ENCODE measurements around the gene SEMA4C. TPM values are rescaled to one million over a fixed set of nuclear protein-coding genes. Genes with fewer than 3 reads are reported as not detected.

SEMA4C gene
- total and polyA plus RNA-seq, 7 donors = 4.1 to 10.8 (median 9.5) TPM

DNA sequence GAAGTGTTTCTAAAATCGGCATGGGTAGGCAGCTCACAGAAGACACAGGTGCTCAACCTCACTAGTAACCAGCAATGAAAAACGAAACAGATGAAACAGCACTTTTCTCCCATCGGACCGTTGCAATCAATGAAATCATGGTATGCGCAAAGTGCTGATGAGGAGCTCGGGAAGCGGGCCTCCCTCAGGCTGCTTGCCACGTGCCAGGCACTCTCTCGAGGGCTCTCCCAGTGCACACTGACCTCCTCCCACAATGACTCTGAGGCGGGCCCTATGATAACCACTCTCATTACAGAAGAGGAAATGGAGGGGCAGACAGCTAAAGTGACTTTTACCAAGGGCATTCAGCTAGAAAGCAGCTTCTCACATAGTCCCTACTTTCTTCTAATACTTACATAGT is 22.3 kb downstream of the SEMA4C start:
- ATAC-seq = no peak
- DNase-seq = no peak
- Histone ChIP-seq H3K36me3 (ENCODE audit: insufficient read depth in 1 of 2, low read depth in 1 of 2) (peaks cover 2 to 62% of the 10 kb centered on the region in 2 donors), H3K27me3 (ENCODE audit: insufficient read depth in 3 of 3, low read length in 2 of 3) (no peaks in the 10 kb centered on the region), H3K4me3 (no peak overlapping the region), H3K9me3 (no peaks in the 10 kb centered on the region), H3K4me1 (peaks cover 14% of the 10 kb centered on the region), H3K27ac (no peak overlapping the region)
- intact Hi-C loops (cut with DNase I) = no loop called here
- TF ChIP-seq, protein P1, sequence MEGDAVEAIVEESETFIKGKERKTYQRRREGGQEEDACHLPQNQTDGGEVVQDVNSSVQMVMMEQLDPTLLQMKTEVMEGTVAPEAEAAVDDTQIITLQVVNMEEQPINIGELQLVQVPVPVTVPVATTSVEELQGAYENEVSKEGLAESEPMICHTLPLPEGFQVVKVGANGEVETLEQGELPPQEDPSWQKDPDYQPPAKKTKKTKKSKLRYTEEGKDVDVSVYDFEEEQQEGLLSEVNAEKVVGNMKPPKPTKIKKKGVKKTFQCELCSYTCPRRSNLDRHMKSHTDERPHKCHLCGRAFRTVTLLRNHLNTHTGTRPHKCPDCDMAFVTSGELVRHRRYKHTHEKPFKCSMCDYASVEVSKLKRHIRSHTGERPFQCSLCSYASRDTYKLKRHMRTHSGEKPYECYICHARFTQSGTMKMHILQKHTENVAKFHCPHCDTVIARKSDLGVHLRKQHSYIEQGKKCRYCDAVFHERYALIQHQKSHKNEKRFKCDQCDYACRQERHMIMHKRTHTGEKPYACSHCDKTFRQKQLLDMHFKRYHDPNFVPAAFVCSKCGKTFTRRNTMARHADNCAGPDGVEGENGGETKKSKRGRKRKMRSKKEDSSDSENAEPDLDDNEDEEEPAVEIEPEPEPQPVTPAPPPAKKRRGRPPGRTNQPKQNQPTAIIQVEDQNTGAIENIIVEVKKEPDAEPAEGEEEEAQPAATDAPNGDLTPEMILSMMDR (IDR thresholded peaks at IDR 0.05) = no peak
- 69 to 79% (median 72%) methylated on average over 10 of the region's 10 CpGs for WGBS, 3 donors

DNA sequence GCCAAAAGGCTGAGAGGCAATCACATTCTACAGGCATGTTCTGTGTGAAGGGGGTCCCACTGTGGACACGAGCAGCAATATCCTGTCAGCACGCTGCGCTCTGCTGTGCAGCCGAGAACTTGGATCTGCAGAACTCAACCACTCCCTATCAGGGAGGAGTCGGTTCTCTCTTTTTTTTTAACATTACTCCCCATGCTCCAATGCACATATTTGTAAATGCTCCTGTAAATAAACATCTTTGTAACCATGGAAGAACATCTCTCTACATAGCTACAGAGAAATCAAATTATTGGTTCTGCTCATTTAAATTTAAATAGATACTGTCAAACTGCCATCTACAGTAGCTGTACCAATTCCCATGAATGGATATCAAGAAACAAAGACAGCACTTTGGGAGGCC is 23.1 kb downstream of the SEMA4C start:
- 91 to 95% (median 94%) methylated on average over 5 of the region's 5 CpGs for WGBS, 3 donors
- no peak for ATAC-seq
- intact Hi-C loops (cut with DNase I) = no loop called here
- H3K36me3 ChIP-seq (ENCODE audit: insufficient read depth in 1 of 2, low read depth in 1 of 2) = peaks cover 0 to 58% of the 10 kb centered on the region in 2 donors
- H3K4me1 ChIP-seq = peaks cover 14% of the 10 kb centered on the region
- no peak for DNase-seq
- H3K9me3 ChIP-seq = no peaks in the 10 kb centered on the region
- TF ChIP-seq, protein P1 (IDR thresholded peaks at IDR 0.05) = no peak
- H3K27ac ChIP-seq = no peak overlapping the region
- no peak overlapping the region for H3K4me3 ChIP-seq
- no peaks in the 10 kb centered on the region for H3K27me3 ChIP-seq (ENCODE audit: insufficient read depth in 3 of 3, low read length in 2 of 3)

DNA sequence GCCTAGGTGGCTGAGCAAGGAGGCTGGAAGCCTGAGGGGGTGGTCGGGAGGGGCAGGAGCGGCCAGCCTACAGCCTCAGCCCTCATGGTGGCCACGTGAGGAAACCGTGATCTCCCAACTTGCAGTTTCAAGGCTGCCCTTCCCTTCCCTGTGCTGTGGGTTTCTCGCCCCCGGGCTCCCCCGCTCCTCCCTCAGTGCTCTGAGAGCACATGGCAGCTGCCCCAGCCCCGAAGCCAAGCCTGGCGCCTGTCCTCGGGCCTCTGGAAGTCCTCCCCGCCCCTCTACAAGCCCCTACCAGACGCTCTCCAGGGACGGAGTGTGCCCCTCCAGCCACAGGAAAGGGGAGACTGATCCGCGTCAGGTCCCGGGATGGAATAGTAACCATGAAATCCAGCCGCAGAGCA is 25.5 kb downstream of the SEMA4C start:
- DNase-seq (no peak), ATAC-seq (peak; percentile 13 to 39 (median 22))
- H3K9me3 ChIP-seq = no peaks in the 10 kb centered on the region
- H3K27me3 ChIP-seq (ENCODE audit: insufficient read depth in 3 of 3, low read length in 2 of 3) = no peaks in the 10 kb centered on the region
- 29 to 35% (median 33%) methylated on average over 14 to 17 of the region's 17 CpGs for WGBS, 3 donors
- H3K4me3 ChIP-seq = peak overlapping the region; percentile 71
- TF ChIP-seq, protein P1 (IDR thresholded peaks at IDR 0.05) = no peak
- peak overlapping the region; percentile 97 for H3K27ac ChIP-seq
- peaks cover 33% of the 10 kb centered on the region for H3K4me1 ChIP-seq
- H3K36me3 ChIP-seq (ENCODE audit: insufficient read depth in 1 of 2, low read depth in 1 of 2) = peaks cover 0 to 59% of the 10 kb centered on the region in 2 donors
- intact Hi-C loops (cut with DNase I) = no loop called here

DNA sequence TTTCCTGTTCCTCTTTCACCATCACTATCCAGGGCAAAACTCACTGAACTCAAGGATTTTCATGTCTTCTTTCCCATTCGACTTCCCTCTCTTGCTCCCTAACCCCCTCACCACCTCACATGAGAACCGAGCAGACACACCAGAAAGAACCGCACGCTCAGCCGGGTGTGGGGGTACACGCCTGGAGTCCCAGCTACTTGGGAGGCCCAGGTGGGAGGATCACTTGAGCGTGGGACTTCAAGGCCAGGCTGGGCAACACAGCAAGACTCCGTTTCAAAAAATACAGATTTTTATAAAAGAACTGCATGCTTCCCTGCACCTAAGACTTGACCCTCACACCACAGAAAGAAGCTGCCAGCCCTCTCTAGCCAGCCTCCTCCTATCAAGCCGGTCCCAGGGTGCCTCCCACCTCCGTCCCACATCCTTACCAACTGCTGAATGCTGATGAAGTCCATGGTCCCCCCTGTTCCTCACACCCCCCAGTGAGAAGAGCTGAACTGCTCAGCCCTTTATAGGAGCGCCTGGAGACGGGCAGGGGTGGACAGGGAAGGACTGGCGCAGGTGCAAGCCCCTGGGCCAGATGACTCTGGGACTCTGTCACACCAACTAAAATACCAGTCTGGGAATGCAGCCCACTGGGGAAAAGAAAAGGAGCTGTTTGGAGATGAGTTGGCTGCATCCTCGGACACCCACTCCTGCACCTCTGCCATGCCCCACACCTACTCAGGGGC is 26.2 kb downstream of the SEMA4C start, which contains the start of gene ANKRD23:
TSS of gene ANKRD23 (minus strand) at position 484 of the 731 bp plus-strand sequence. CDS start at position 455, 29 bp downstream.
- H3K9me3 ChIP-seq = no peaks in the 10 kb centered on the region
- ATAC-seq (peak; percentile 74 to 77 (median 76)), DNase-seq (peak; percentile 72 to 92)
- 38 to 58% (median 42%) methylated on average over 14 of the region's 14 CpGs for WGBS, 3 donors
- TF ChIP-seq, protein P1 (IDR thresholded peaks at IDR 0.05) = no peak
- intact Hi-C loops (cut with DNase I) = no loop called here
- H3K4me3 ChIP-seq = peak within 1 kb of the TSS; percentile 71
- H3K4me1 ChIP-seq = peaks cover 39% of the 10 kb centered on the region
- H3K27me3 ChIP-seq (ENCODE audit: insufficient read depth in 3 of 3, low read length in 2 of 3) = no peaks in the 10 kb centered on the region
- peak within 1 kb of the TSS; percentile 97 for H3K27ac ChIP-seq
- H3K36me3 ChIP-seq (ENCODE audit: insufficient read depth in 1 of 2, low read depth in 1 of 2) = peaks cover 0 to 60% of the 10 kb centered on the region in 2 donors

Data from psoas muscle (tissue), 8 donors.